ENCODE results near the gene ELOA. TPM values are rescaled to one million over a fixed set of nuclear protein-coding genes. Genes with fewer than 3 reads are reported as not detected.

The ELOA gene
- total and polyA plus RNA-seq, 2 of the 13 experiments (the other 11 are each of a cell fraction or from before 2014, with no cell fraction given) = 14.2 to 28.5 TPM

- peak; percentile 7; the same call in 1 of the 2 replicates for TF ChIP-seq BRF2 (CRISPR knock-in tag; IDR thresholded peaks at IDR 0.05)
- TF ChIP-seq NPAS2 (CRISPR knock-in tag; IDR thresholded peaks at IDR 0.05; ENCODE audit: borderline replicate concordance) = no peak
- TF ChIP-seq FOXP4 (CRISPR knock-in tag; IDR thresholded peaks at IDR 0.05) = peak; percentile 55
- TF ChIP-seq AKNA (CRISPR knock-in tag; IDR thresholded peaks at IDR 0.05; ENCODE audit: borderline replicate concordance) = no peak
- TF ChIP-seq TCF7 (IDR thresholded peaks at IDR 0.05; ENCODE audit: low read depth) = no peak
- TF ChIP-seq ESRRA (CRISPR knock-in tag; IDR thresholded peaks at IDR 0.05; ENCODE audit: low read depth) = no peak
- peak; percentile 66; the same call in 1 of the 2 replicates for TF ChIP-seq GZF1 (CRISPR knock-in tag; IDR thresholded peaks at IDR 0.05)
- no peak for TF ChIP-seq ZNF432 (CRISPR knock-in tag; IDR thresholded peaks at IDR 0.05; ENCODE audit: borderline replicate concordance)
- TF ChIP-seq AGO1 (IDR thresholded peaks at IDR 0.05; ENCODE audit: low read depth, low read length, poor library complexity, severe bottlenecking) = peak; percentile 92
- peak; percentile 100 for TF ChIP-seq ZFP91 (CRISPR knock-in tag; IDR thresholded peaks at IDR 0.05; ENCODE audit: borderline replicate concordance)
- no peak for TF ChIP-seq ZNF234 (CRISPR knock-in tag; conservative IDR thresholded peaks at IDR 0.05)
- peak; percentile 75; the same call in 1 of the 2 replicates for TF ChIP-seq ZNF160 (CRISPR knock-in tag; IDR thresholded peaks at IDR 0.05)
- TF ChIP-seq TP53 (CRISPR knock-in tag; conservative IDR thresholded peaks at IDR 0.05) = no peak
- TF ChIP-seq MTA3 (CRISPR knock-in tag; IDR thresholded peaks at IDR 0.05) = no peak
- no peak for TF ChIP-seq NFYB (CRISPR knock-in tag; IDR thresholded peaks at IDR 0.05)
- peak; percentile 30 for TF ChIP-seq SKI (IDR thresholded peaks at IDR 0.05; ENCODE audit: partially characterized antibody)
- no peak for TF ChIP-seq EHMT2 (IDR thresholded peaks at IDR 0.05; ENCODE audit: borderline replicate concordance, low read depth, low read length)
- TF ChIP-seq ZNF251 (CRISPR knock-in tag; IDR thresholded peaks at IDR 0.05) = no peak
- TF ChIP-seq ATAD3A (CRISPR knock-in tag; IDR thresholded peaks at IDR 0.05) = no peak
Measured at GRCh38 chr1:23800400-23801337, 57.4 kb downstream of the ELOA start, which contains the start of gene GALE (continued).
